ENCODE measurements around the gene ELAVL2. TPM values are rescaled to one million over a fixed set of nuclear protein-coding genes. Genes with fewer than 3 reads are reported as not detected.

The ELAVL2 gene
- total RNA-seq, 5 donors from 2014 or later (not counting 1 experiment from before 2014, with no cell fraction given) = 0.79 TPM; not detected in 4

DNA sequence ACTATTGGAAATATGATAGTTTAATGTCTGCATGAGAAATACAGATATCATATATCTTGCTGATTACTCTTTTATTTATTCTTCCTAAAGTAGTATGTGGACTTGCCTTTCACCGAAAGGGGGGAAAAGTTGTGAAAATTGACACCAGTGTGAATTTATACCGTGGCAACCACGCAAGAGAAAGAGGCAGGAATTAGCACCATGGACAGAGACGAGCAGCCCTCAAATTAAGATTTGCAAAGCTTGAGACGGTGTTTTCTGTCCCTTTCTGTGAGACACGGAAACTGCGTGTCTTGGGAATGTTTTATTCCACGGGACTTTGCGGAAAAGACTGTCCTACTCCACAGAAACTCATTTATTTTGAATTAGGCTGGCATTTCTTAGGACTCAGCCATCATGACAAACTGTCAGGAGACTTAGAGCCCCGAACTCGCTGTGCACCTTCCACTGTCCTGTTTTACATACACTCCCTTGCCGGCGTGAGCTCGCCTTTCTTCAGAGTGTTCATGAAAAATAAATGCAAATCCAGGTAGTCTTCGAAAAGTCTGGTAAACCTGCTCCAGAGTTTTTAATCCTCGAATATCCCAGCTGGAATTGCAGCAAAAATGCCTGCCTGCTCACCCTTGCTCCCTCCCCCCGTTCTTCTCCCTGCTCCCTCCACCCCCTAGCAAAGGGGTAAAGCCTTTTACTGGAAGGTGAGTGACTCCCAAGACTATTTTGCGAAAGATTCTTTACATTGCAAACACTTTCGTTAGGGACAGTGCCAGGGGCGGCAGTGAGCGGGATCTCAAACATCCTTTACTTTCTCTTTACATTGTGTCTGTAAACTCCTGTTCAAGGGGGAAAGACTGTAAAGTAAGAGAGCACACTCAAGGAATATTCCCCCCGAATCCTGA is 3.8 kb upstream of the ELAVL2 start:
- DNase-seq (no peak), ATAC-seq (replicated peaks in 1 of 4) (no peak)
- CTCF ChIA-PET = no interaction called here
- WGBS (ENCODE audit: insufficient coverage) = 13% methylated on average over 10 of the region's 22 CpGs
- H3K9me3 Mint-ChIP-seq = peaks cover 0 to 7% (median 7%) of the 10 kb centered on the region in 3 donors
- H3K4me3 ChIP-seq (ENCODE audit: control insufficient read depth in 1 of 2, extremely low read depth in 1 of 2, low read length in 1 of 2) = no peak overlapping the region
- H3K27me3 Mint-ChIP-seq = peaks cover 22 to 30% of the 10 kb centered on the region in 2 donors
- peaks cover 2 to 22% of the 10 kb centered on the region in 2 experiments for H3K27me3 ChIP-seq (replicated peaks in 1 of 2; ENCODE audit: control insufficient read depth in 2 of 2, extremely low read depth in 1 of 2, insufficient read depth in 2 of 2, low read length in 1 of 2)
- H3K27ac Mint-ChIP-seq = no peak overlapping the region
- POLR2A ChIA-PET = no interaction called here
- H3K27ac ChIP-seq (ENCODE audit: low read length) = no peak overlapping the region
- no peaks in the 10 kb centered on the region for H3K4me1 ChIP-seq (ENCODE audit: control insufficient read depth in 1 of 2, extremely low read depth in 1 of 2, insufficient read depth in 2 of 2, low read length in 2 of 2)
- no peaks in the 10 kb centered on the region for H3K36me3 ChIP-seq (ENCODE audit: control insufficient read depth in 2 of 2, extremely low read depth in 1 of 2, insufficient read depth in 1 of 2, low read length in 1 of 2)
- no peaks in the 10 kb centered on the region for H3K9me3 ChIP-seq
- H3K4me1 Mint-ChIP-seq = no peaks in the 10 kb centered on the region
- no peak overlapping the region for H3K4me3 Mint-ChIP-seq
- no peaks in the 10 kb centered on the region for H3K36me3 Mint-ChIP-seq

DNA sequence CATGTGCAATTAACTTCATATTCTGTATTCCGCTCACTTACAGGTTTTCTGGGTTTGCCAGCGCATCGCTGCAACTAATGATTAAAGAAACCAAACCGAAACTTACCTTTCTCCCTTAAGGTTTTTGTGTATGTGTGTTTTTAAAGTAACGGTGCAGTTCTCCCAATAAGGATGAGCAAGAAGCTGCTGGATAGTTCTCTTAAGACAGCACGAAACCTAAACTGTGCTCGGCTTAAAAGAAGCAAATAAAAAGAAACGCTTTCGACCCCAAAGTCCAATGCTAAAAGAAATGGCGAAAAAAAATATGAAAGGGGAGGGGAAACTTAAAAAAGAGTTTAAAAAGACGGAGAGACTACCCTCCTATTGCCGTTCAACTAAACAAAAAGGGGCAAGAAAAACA is 340 bp downstream of the ELAVL2 start:
- Histone ChIP-seq H3K36me3 (ENCODE audit: control insufficient read depth in 2 of 2, extremely low read depth in 1 of 2, insufficient read depth in 1 of 2, low read length in 1 of 2) (no peaks in the 10 kb centered on the region), H3K4me1 (ENCODE audit: control insufficient read depth in 1 of 2, extremely low read depth in 1 of 2, insufficient read depth in 2 of 2, low read length in 2 of 2) (no peaks in the 10 kb centered on the region), H3K9me3 (no peaks in the 10 kb centered on the region), H3K4me3 (ENCODE audit: control insufficient read depth in 1 of 2, extremely low read depth in 1 of 2, low read length in 1 of 2) (peak overlapping the region in 1 of 2 donors; percentile 4), H3K27me3 (replicated peaks in 1 of 2; ENCODE audit: control insufficient read depth in 2 of 2, extremely low read depth in 1 of 2, insufficient read depth in 2 of 2, low read length in 1 of 2) (peaks cover 8 to 45% of the 10 kb centered on the region in 2 experiments), H3K27ac (ENCODE audit: low read length) (no peak overlapping the region)
- H3K27ac Mint-ChIP-seq = no peak overlapping the region
- CTCF ChIA-PET = no interaction called here
- peaks cover 31 to 32% of the 10 kb centered on the region in 2 donors for H3K27me3 Mint-ChIP-seq
- H3K4me3 Mint-ChIP-seq = no peak overlapping the region
- WGBS (ENCODE audit: insufficient coverage) = 0% methylated on average over 1 of the region's 12 CpGs
- POLR2A ChIA-PET = no interaction called here
- H3K9me3 Mint-ChIP-seq = peaks cover 0 to 6% (median 4%) of the 10 kb centered on the region in 3 donors
- ATAC-seq (replicated peaks in 1 of 4) = no peak
- DNase-seq = no peak
- H3K36me3 Mint-ChIP-seq = no peaks in the 10 kb centered on the region
- peaks cover 0 to 1% (median 0%) of the 10 kb centered on the region in 3 donors for H3K4me1 Mint-ChIP-seq

DNA sequence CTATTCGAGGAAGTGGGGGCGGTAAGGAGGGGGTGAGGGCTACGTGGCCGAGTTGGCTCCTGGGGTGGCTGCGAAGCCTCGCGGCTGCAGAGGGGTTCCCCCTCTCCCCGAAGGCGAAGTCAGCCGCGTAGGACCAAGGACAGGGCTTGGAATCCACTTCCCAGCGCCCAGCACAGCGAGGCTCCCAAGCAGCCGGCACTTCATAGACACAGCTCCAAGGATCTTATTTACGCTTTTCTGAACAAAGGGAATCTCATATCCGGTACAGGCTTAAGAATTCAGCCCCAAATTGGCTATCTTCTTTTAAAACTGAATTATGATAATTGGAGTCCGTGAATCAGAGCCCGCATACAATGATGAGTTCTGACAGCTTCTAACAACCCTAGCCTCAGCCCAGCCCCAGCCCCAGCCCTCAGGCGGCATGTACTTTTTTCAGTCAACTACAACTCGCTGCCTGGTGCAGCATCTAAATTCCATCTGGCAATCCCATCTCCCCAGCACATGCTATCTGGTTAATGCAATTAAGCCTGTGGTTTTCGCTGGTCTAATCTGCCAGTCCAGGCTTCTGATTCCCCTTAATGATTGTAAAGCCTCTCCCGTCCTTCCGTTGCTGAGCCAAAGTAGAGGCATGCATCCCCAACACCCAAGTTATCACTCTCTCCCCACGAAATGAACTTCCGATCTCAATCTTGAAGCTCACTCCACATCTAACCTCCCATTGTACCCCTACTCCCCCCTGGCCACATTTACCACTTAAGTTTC is 1.0 kb downstream of the ELAVL2 start:
- H3K27me3 ChIP-seq (replicated peaks in 1 of 2; ENCODE audit: control insufficient read depth in 2 of 2, extremely low read depth in 1 of 2, insufficient read depth in 2 of 2, low read length in 1 of 2) = peaks cover 12 to 45% of the 10 kb centered on the region in 2 experiments
- WGBS (ENCODE audit: insufficient coverage) = 6% methylated on average over 19 of the region's 25 CpGs
- H3K4me3 ChIP-seq (ENCODE audit: control insufficient read depth in 1 of 2, extremely low read depth in 1 of 2, low read length in 1 of 2) = peak overlapping the region in 1 of 2 donors; percentile 4
- POLR2A ChIA-PET = no interaction called here
- peaks cover 29 to 30% of the 10 kb centered on the region in 2 donors for H3K27me3 Mint-ChIP-seq
- no peaks in the 10 kb centered on the region for H3K4me1 ChIP-seq (ENCODE audit: control insufficient read depth in 1 of 2, extremely low read depth in 1 of 2, insufficient read depth in 2 of 2, low read length in 2 of 2)
- H3K4me3 Mint-ChIP-seq = no peak overlapping the region
- DNase-seq (no peak), ATAC-seq (replicated peaks in 1 of 4) (no peak)
- CTCF ChIA-PET = interaction anchor here in 1 of 2 donors (0.6 kb wide), 1 partner anchor 537 kb away, joined by 8 read pairs; no protein-coding TSS in a partner anchor
- no peaks in the 10 kb centered on the region for H3K36me3 ChIP-seq (ENCODE audit: control insufficient read depth in 2 of 2, extremely low read depth in 1 of 2, insufficient read depth in 1 of 2, low read length in 1 of 2)
- H3K27ac ChIP-seq (ENCODE audit: low read length) = no peak overlapping the region
- no peaks in the 10 kb centered on the region for H3K9me3 ChIP-seq
- peaks cover 0 to 1% (median 0%) of the 10 kb centered on the region in 3 donors for H3K4me1 Mint-ChIP-seq
- no peaks in the 10 kb centered on the region for H3K36me3 Mint-ChIP-seq
- H3K9me3 Mint-ChIP-seq = peaks cover 0 to 8% (median 5%) of the 10 kb centered on the region in 3 donors
- no peak overlapping the region for H3K27ac Mint-ChIP-seq

DNA sequence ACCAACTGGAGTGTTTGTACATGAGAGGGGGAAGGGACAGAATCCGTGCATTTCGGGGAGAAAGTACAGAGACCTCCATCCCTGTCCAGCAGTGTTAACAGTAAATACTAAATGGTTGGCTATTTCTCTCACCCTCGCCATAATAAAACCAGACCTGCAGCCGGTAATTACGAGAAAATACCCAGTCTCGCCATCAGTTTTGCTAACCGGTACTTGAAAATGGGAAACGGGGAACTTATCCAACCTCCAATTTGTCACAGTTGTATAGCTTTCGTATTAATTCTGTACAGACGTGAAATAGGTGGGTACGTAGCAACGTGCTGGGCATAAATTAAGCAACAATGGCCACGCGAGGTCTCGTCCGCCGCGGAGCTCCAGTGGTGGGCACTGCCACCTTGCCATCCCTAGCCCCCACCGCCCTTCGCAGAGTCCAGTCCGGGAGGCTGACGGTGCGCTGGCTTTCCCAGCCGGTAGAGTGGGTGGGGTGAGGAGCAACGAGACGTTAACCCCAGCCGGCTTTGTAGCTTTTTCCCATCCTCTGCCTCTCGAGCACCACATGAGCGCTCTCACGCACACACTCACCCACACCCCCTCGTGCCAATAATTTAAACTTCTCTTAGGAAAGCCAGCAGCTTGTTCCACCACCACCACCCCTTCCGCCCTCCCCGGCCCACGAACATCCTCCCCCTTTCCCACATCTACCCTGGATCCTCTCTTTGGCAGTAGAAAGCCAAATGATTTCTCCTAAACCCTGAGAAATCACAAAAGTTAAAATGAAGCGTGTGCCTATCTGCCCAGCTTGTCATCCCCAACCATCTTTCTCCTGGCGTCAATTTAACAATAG is 1.8 kb downstream of the ELAVL2 start:
- H3K27me3 Mint-ChIP-seq = peaks cover 30 to 36% of the 10 kb centered on the region in 2 donors
- no peak overlapping the region for H3K4me3 Mint-ChIP-seq
- Histone ChIP-seq H3K4me3 (ENCODE audit: control insufficient read depth in 1 of 2, extremely low read depth in 1 of 2, low read length in 1 of 2) (no peak overlapping the region), H3K36me3 (ENCODE audit: control insufficient read depth in 2 of 2, extremely low read depth in 1 of 2, insufficient read depth in 1 of 2, low read length in 1 of 2) (no peaks in the 10 kb centered on the region), H3K27me3 (replicated peaks in 1 of 2; ENCODE audit: control insufficient read depth in 2 of 2, extremely low read depth in 1 of 2, insufficient read depth in 2 of 2, low read length in 1 of 2) (peaks cover 12 to 43% of the 10 kb centered on the region in 2 experiments), H3K9me3 (no peaks in the 10 kb centered on the region), H3K27ac (ENCODE audit: low read length) (no peak overlapping the region), H3K4me1 (ENCODE audit: control insufficient read depth in 1 of 2, extremely low read depth in 1 of 2, insufficient read depth in 2 of 2, low read length in 2 of 2) (no peaks in the 10 kb centered on the region)
- ATAC-seq (replicated peaks in 1 of 4) (no peak), DNase-seq (no peak)
- peaks cover 2 to 11% (median 9%) of the 10 kb centered on the region in 3 donors for H3K9me3 Mint-ChIP-seq
- 15% methylated on average over 22 of the region's 36 CpGs for WGBS (ENCODE audit: insufficient coverage)
- ChIA-PET CTCF (interaction anchor here in 1 of 2 donors (0.6 kb wide), 1 partner anchor 536 kb away, joined by 8 read pairs; no protein-coding TSS in a partner anchor), POLR2A (no interaction called here)
- no peaks in the 10 kb centered on the region for H3K36me3 Mint-ChIP-seq
- H3K4me1 Mint-ChIP-seq = peaks cover 0 to 1% (median 0%) of the 10 kb centered on the region in 3 donors
- no peak overlapping the region for H3K27ac Mint-ChIP-seq

DNA sequence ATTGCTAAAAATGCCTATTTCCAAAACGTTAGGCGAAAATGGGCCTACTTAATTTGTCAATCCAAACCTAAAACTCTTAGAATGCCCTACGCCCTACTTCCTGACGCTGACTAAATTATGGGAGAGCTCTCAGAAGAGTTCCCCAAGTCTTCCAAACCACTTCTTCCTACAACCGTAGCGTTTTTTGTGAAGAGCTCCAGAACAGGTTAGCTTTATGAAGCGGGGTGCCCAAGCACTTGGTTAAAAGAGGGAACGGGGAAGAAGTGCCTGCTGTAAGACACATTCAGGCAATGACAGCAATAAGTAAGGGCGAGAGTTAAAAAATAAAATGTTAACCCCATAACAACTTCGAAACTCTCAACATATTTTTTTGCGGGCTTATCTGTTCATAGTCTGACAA is 2.8 kb downstream of the ELAVL2 start:
- WGBS (ENCODE audit: insufficient coverage) = 36% methylated on average over 4 of the region's 11 CpGs
- no peak overlapping the region for H3K27ac ChIP-seq (ENCODE audit: low read length)
- CTCF ChIA-PET = no interaction called here
- H3K4me3 Mint-ChIP-seq = no peak overlapping the region
- DNase-seq (no peak), ATAC-seq (replicated peaks in 1 of 4) (no peak)
- H3K9me3 Mint-ChIP-seq = peaks cover 4 to 18% (median 11%) of the 10 kb centered on the region in 3 donors
- H3K4me1 Mint-ChIP-seq = peaks cover 0 to 1% (median 0%) of the 10 kb centered on the region in 3 donors
- H3K4me3 ChIP-seq (ENCODE audit: control insufficient read depth in 1 of 2, extremely low read depth in 1 of 2, low read length in 1 of 2) = no peak overlapping the region
- H3K9me3 ChIP-seq = no peaks in the 10 kb centered on the region
- POLR2A ChIA-PET = no interaction called here
- peaks cover 12 to 43% of the 10 kb centered on the region in 2 experiments for H3K27me3 ChIP-seq (replicated peaks in 1 of 2; ENCODE audit: control insufficient read depth in 2 of 2, extremely low read depth in 1 of 2, insufficient read depth in 2 of 2, low read length in 1 of 2)
- H3K36me3 Mint-ChIP-seq = no peaks in the 10 kb centered on the region
- H3K4me1 ChIP-seq (ENCODE audit: control insufficient read depth in 1 of 2, extremely low read depth in 1 of 2, insufficient read depth in 2 of 2, low read length in 2 of 2) = no peaks in the 10 kb centered on the region
- H3K27me3 Mint-ChIP-seq = peaks cover 35 to 39% of the 10 kb centered on the region in 2 donors
- no peak overlapping the region for H3K27ac Mint-ChIP-seq
- no peaks in the 10 kb centered on the region for H3K36me3 ChIP-seq (ENCODE audit: control insufficient read depth in 2 of 2, extremely low read depth in 1 of 2, insufficient read depth in 1 of 2, low read length in 1 of 2)

Measured in T-cell (primary cell).